PC-9 (cell line): ENCODE results near the gene CECR2. TPM values are rescaled to one million over a fixed set of nuclear protein-coding genes. Genes with fewer than 3 reads are reported as not detected.

Experiments
- BruUV-seq: library from RNA; stranded (reverse); fragments of 400-500 nt; replicated peaks from 2 replicates; lab custom pipeline; 2021; lab: Mats Ljungman, UMichigan
- CTCF ChIA-PET: fragments of 300-600 bp; sonication (Branson Sonifier 250); formaldehyde crosslinking; loops from one replicate; lab custom pipeline; 2022; ENCODE audit warnings: antibody characterized with exemption; lab: Charles Lee
- POLR2A ChIA-PET: fragments of 300-600 bp; sonication (Branson Sonifier 250); formaldehyde crosslinking; loops from one replicate; lab custom pipeline; 2022; ENCODE audit warnings: antibody characterized with exemption; ENCODE audit not compliant: unreplicated experiment; lab: Charles Lee
- DNase-seq, 2 experiments: peaks; one replicate each; pipeline versions ENCODE4 v3.0.0 to v3.0.0-alpha.2; 2015 to 2022; ENCODE audit warnings: mixed read lengths in 1 of 2
- H2AFZ ChIP-seq: fragments of 200-600 bp; sonication (generic); 2 replicates; pipeline ENCODE4 v1.8.1; 2017; ENCODE audit warnings: antibody characterized with exemption
- H3F3A ChIP-seq: fragments of 200-600 bp; sonication (generic); 2 replicates; pipeline ENCODE4 v1.8.1; 2017; ENCODE audit warnings: antibody characterized with exemption, mild to moderate bottlenecking, low read depth; ENCODE audit not compliant: insufficient read depth
- H3K27ac ChIP-seq: fragments of 200-600 bp; sonication (generic); 2 replicates; pipeline ENCODE4 v1.6.1; 2016; ENCODE audit warnings: mixed run types
- H3K27me3 ChIP-seq: fragments of 200-600 bp; sonication (generic); 2 replicates; pipeline ENCODE4 v1.6.1; 2016; ENCODE audit warnings: low read depth, mixed run types; ENCODE audit not compliant: insufficient read depth
- H3K36me3 ChIP-seq: fragments of 200-600 bp; sonication (generic); 2 replicates; pipeline ENCODE4 v1.6.1; 2016; ENCODE audit warnings: low read depth, mixed run types
- H3K4me1 ChIP-seq: fragments of 200-600 bp; sonication (generic); replicated peaks from 2 replicates; pipeline ENCODE4 v1.6.1; 2016; ENCODE audit warnings: mixed run types; ENCODE audit not compliant: insufficient read depth
- H3K4me2 ChIP-seq: fragments of 200-600 bp; sonication (generic); 2 replicates; pipeline ENCODE4 v1.6.1; 2017; ENCODE audit warnings: mixed run types
- H3K4me3 ChIP-seq: fragments of 200-600 bp; sonication (generic); 2 replicates; pipeline ENCODE4 v1.6.1; 2016; ENCODE audit warnings: mixed run types
- H3K79me2 ChIP-seq: fragments of 200-600 bp; sonication (generic); 2 replicates; pipeline ENCODE4 v1.6.1; 2017; ENCODE audit warnings: low read depth, mixed run types
- H3K9me2 ChIP-seq: fragments of 200-600 bp; sonication (generic); 2 replicates; pipeline ENCODE4 v1.8.1; 2017; ENCODE audit warnings: mild to moderate bottlenecking; ENCODE audit not compliant: insufficient read depth
- H3K9me3 ChIP-seq: fragments of 200-600 bp; sonication (generic); 2 replicates; pipeline ENCODE4 v1.8.1; 2016; ENCODE audit warnings: low read depth; ENCODE audit not compliant: insufficient read depth
- H4K20me1 ChIP-seq: fragments of 200-600 bp; sonication (generic); 2 replicates; pipeline ENCODE4 v1.8.1; 2017; ENCODE audit not compliant: insufficient read depth
- EZH2 ChIP-seq: fragments of 200-600 bp; sonication (generic); IDR thresholded peaks from 2 replicates; pipeline ENCODE4 v1.8.0; 2017; ENCODE audit warnings: antibody characterized with exemption, low read depth
- intact Hi-C: fragments of 100-400 bp; cut with micrococcal nuclease; formaldehyde crosslinking; loops from one replicate; pipeline ENCODE4 v1.10.0; 2022; ENCODE audit not compliant: unreplicated experiment
- total RNA-seq: library from RNA; stranded (reverse); gene quantifications from 2 replicates; pipeline ENCODE4 v1.2.3, GENCODE V29; 2021
- TF ChIP-seq, protein P1 (sequence below): fragments of 200-600 bp; sonication (generic); conservative IDR thresholded peaks from 2 replicates; pipeline ENCODE4 v1.6.1; 2017; ENCODE audit warnings: mixed run types, antibody characterized with exemption, mild to moderate bottlenecking, moderate library complexity

The CECR2 gene
- total RNA-seq, 1 experiment from 2014 or later: not detected

DNA sequence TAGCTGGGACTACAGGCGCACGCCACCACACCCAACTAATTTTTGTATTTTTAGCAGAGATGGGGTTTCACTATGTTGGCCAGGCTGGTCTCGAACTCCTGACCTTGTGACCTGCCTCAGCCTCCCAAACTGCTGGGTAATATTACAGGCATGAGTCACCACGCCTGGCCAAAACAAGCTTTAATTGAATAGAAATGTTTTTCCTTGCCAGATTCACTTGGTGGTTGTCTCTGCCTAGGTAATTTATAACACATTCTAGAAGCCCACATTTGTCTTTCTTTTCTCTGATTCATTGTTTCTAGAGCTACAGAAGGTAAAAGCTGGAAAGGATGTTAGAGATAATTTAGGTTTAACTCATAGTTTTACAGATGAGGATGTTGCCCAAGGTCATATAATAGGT, 41.3 kb downstream of the CECR2 start:
- TF ChIP-seq, protein P1, sequence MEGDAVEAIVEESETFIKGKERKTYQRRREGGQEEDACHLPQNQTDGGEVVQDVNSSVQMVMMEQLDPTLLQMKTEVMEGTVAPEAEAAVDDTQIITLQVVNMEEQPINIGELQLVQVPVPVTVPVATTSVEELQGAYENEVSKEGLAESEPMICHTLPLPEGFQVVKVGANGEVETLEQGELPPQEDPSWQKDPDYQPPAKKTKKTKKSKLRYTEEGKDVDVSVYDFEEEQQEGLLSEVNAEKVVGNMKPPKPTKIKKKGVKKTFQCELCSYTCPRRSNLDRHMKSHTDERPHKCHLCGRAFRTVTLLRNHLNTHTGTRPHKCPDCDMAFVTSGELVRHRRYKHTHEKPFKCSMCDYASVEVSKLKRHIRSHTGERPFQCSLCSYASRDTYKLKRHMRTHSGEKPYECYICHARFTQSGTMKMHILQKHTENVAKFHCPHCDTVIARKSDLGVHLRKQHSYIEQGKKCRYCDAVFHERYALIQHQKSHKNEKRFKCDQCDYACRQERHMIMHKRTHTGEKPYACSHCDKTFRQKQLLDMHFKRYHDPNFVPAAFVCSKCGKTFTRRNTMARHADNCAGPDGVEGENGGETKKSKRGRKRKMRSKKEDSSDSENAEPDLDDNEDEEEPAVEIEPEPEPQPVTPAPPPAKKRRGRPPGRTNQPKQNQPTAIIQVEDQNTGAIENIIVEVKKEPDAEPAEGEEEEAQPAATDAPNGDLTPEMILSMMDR: no peak
- no peak for TF ChIP-seq EZH2
- no peak overlapping the region for H3K4me3 ChIP-seq
- no peaks in the 10 kb centered on the region for H3K9me3 ChIP-seq
- ChIA-PET POLR2A (no interaction called here), CTCF (no interaction called here)
- H3K27ac ChIP-seq: no peak overlapping the region
- DNase-seq: no peak
- BruUV-seq: no TSS peak
- H4K20me1 ChIP-seq: no peaks in the 10 kb centered on the region
- H3K36me3 ChIP-seq: no peaks in the 10 kb centered on the region
- H3K9me2 ChIP-seq: no peaks in the 10 kb centered on the region
- H3K4me1 ChIP-seq: no peaks in the 10 kb centered on the region
- intact Hi-C loops: no loop called here
- H3K79me2 ChIP-seq: no peaks in the 10 kb centered on the region
- no peak overlapping the region for H2AFZ ChIP-seq
- H3F3A ChIP-seq: no peaks in the 10 kb centered on the region
- H3K27me3 ChIP-seq: peaks cover 47% of the 10 kb centered on the region
- no peak overlapping the region for H3K4me2 ChIP-seq

DNA sequence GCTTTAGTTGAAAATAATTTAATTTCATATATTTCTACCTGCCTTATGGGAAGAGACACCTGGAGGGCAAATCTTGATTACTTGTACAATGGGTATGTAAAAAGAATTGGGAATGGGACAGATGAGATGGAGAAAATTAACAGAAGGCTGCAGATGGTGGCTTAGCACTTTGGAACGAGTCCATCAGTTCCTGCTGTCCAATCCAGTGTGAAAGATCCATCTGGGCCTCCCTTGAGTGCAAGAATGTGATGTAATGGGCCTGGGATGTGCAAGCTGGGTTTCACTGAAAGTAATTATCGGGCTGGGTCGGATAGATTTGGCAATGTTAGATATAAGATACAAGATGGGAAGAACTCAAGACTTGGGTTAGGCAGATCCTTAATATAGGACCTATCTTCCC, 42.0 kb downstream of the CECR2 start:
- no peak overlapping the region for H3K4me3 ChIP-seq
- no peaks in the 10 kb centered on the region for H3F3A ChIP-seq
- H2AFZ ChIP-seq: no peak overlapping the region
- intact Hi-C loops: no loop called here
- H3K79me2 ChIP-seq: no peaks in the 10 kb centered on the region
- no peaks in the 10 kb centered on the region for H3K4me1 ChIP-seq
- H3K9me2 ChIP-seq: no peaks in the 10 kb centered on the region
- H4K20me1 ChIP-seq: no peaks in the 10 kb centered on the region
- H3K9me3 ChIP-seq: no peaks in the 10 kb centered on the region
- ChIA-PET CTCF (no interaction called here), POLR2A (no interaction called here)
- peaks cover 47% of the 10 kb centered on the region for H3K27me3 ChIP-seq
- DNase-seq: no peak
- H3K27ac ChIP-seq: no peak overlapping the region
- H3K4me2 ChIP-seq: no peak overlapping the region
- no TSS peak for BruUV-seq
- H3K36me3 ChIP-seq: no peaks in the 10 kb centered on the region
- TF ChIP-seq, protein P1: no peak
- TF ChIP-seq EZH2: no peak

- Histone ChIP-seq H3K4me2 (no peak overlapping the region), H3K9me3 (no peaks in the 10 kb centered on the region), H4K20me1 (no peaks in the 10 kb centered on the region), H3F3A (no peaks in the 10 kb centered on the region), H3K27me3 (peaks cover 43% of the 10 kb centered on the region), H3K4me3 (no peak overlapping the region), H3K79me2 (no peaks in the 10 kb centered on the region), H3K36me3 (no peaks in the 10 kb centered on the region), H3K9me2 (no peaks in the 10 kb centered on the region), H3K27ac (no peak overlapping the region), H2AFZ (no peak overlapping the region), H3K4me1 (no peaks in the 10 kb centered on the region)
- intact Hi-C loops: no loop called here
- ChIA-PET POLR2A (no interaction called here), CTCF (no interaction called here)
- TF ChIP-seq, protein P1: no peak
- no peak for TF ChIP-seq EZH2
- no TSS peak for BruUV-seq
- DNase-seq: no peak
These were observed 43.0 kb downstream of the CECR2 start for GRCh38 chr22:17412232-17412631.
